DOHH2 (cell line): Measurements from ENCODE around the gene ANXA1.

Source experiments
- H3F3A ChIP-seq: fragments of 200-600 bp; sonication (generic), shearing (Covaris generic); 2 replicates; pipeline ENCODE4 v1.6.0; 2016; ENCODE audit warnings: antibody characterized with exemption, mild to moderate bottlenecking; ENCODE audit not compliant: control insufficient read depth, insufficient read depth
- H3K27ac ChIP-seq: fragments of 200-600 bp; sonication (generic); 2 replicates; pipeline ENCODE4 v1.5.1; 2014; ENCODE audit warnings: low read depth, mild to moderate bottlenecking, low read length, moderate library complexity
- H3K27me3 ChIP-seq: fragments of 200-600 bp; sonication (generic); 2 replicates; pipeline ENCODE4 v1.6.1; 2014; ENCODE audit warnings: mild to moderate bottlenecking, low read length, mixed read lengths; ENCODE audit not compliant: control insufficient read depth
- H3K36me3 ChIP-seq: fragments of 200-600 bp; sonication (generic); 2 replicates; pipeline ENCODE4 v1.6.1; 2014; ENCODE audit warnings: mild to moderate bottlenecking, low read length, moderate library complexity, mixed read lengths; ENCODE audit not compliant: control insufficient read depth
- H3K4me1 ChIP-seq: fragments of 200-600 bp; sonication (generic); 2 replicates; pipeline ENCODE4 v1.6.1; 2014; ENCODE audit warnings: mild to moderate bottlenecking, low read length, mixed read lengths; ENCODE audit not compliant: control insufficient read depth
- H3K4me2 ChIP-seq: fragments of 200-600 bp; sonication (generic); 2 replicates; pipeline ENCODE4 v1.6.0; 2014; ENCODE audit warnings: mild to moderate bottlenecking, low read length, moderate library complexity
- H3K4me3 ChIP-seq: fragments of 200-600 bp; sonication (generic); 2 replicates; pipeline ENCODE4 v1.5.1; 2014; ENCODE audit warnings: mild to moderate bottlenecking, low read length, mixed read lengths
- H3K79me2 ChIP-seq: fragments of 200-600 bp; sonication (generic); 2 replicates; pipeline ENCODE4 v1.6.1; 2014; ENCODE audit warnings: mild to moderate bottlenecking, low read length, mixed read lengths; ENCODE audit not compliant: control insufficient read depth
- H3K9me2 ChIP-seq: fragments of 200-600 bp; sonication (generic); replicated peaks from 2 replicates; pipeline ENCODE4 v1.6.1; 2014; ENCODE audit warnings: mild to moderate bottlenecking, low read length, mixed read lengths; ENCODE audit not compliant: control insufficient read depth
- H3K9me3 ChIP-seq: fragments of 200-600 bp; sonication (generic); 2 replicates; pipeline ENCODE4 v1.6.1; 2014; ENCODE audit warnings: antibody characterized with exemption, low read length, mixed read lengths; ENCODE audit not compliant: control insufficient read depth, insufficient read depth
- H4K20me1 ChIP-seq: fragments of 200-600 bp; sonication (generic); 2 replicates; pipeline ENCODE4 v1.6.0; 2014; ENCODE audit warnings: low read depth, mild to moderate bottlenecking, antibody characterized with exemption, low read length, moderate library complexity; ENCODE audit not compliant: control insufficient read depth, insufficient read depth
- CTCF ChIP-seq: fragments of 200-600 bp; sonication (generic); IDR thresholded peaks from one replicate; pipeline ENCODE4 v1.5.1; 2014; ENCODE audit warnings: antibody characterized with exemption, mild to moderate bottlenecking, low read depth, low read length; ENCODE audit not compliant: poor library complexity, severe bottlenecking
- EZH2phosphoT487 ChIP-seq: fragments of 200-600 bp; sonication (generic); IDR thresholded peaks from 2 replicates; pipeline ENCODE4 v1.6.1; 2017; ENCODE audit warnings: borderline replicate concordance, mild to moderate bottlenecking, antibody characterized with exemption, low read length, moderate library complexity, mixed read lengths

Gene ANXA1

GRCh38 chr9:73155968-73156864 is 4.6 kb downstream of the ANXA1 start:
- no peaks in the 10 kb centered on the region for H3K27me3 ChIP-seq
- H3K79me2 ChIP-seq, result no peaks in the 10 kb centered on the region
- H3K4me3 ChIP-seq, result no peak overlapping the region
- H3K4me2 ChIP-seq, result no peak overlapping the region
- H3K9me2 ChIP-seq, result no peaks in the 10 kb centered on the region
- no peaks in the 10 kb centered on the region for H4K20me1 ChIP-seq
- no peaks in the 10 kb centered on the region for H3F3A ChIP-seq
- H3K4me1 ChIP-seq, result no peaks in the 10 kb centered on the region
- no peak for TF ChIP-seq EZH2phosphoT487
- TF ChIP-seq CTCF, result no peak
- H3K9me3 ChIP-seq, result no peaks in the 10 kb centered on the region
- no peaks in the 10 kb centered on the region for H3K36me3 ChIP-seq
- H3K27ac ChIP-seq, result no peak overlapping the region

GRCh38 chr9:73156865-73157187 is 5.2 kb downstream of the ANXA1 start:
- no peaks in the 10 kb centered on the region for H3K79me2 ChIP-seq
- H3K36me3 ChIP-seq, result no peaks in the 10 kb centered on the region
- H3K4me2 ChIP-seq, result no peak overlapping the region
- no peak overlapping the region for H3K27ac ChIP-seq
- no peaks in the 10 kb centered on the region for H3K9me2 ChIP-seq
- TF ChIP-seq CTCF (no peak), EZH2phosphoT487 (no peak)
- no peaks in the 10 kb centered on the region for H3K27me3 ChIP-seq
- H3F3A ChIP-seq, result no peaks in the 10 kb centered on the region
- no peaks in the 10 kb centered on the region for H3K9me3 ChIP-seq
- H3K4me3 ChIP-seq, result no peak overlapping the region
- no peaks in the 10 kb centered on the region for H3K4me1 ChIP-seq
- no peaks in the 10 kb centered on the region for H4K20me1 ChIP-seq

- Histone ChIP-seq H3K4me1 (no peaks in the 10 kb centered on the region), H3F3A (no peaks in the 10 kb centered on the region), H3K27ac (no peak overlapping the region), H3K79me2 (no peaks in the 10 kb centered on the region), H3K9me2 (no peaks in the 10 kb centered on the region), H3K9me3 (no peaks in the 10 kb centered on the region), H3K36me3 (no peaks in the 10 kb centered on the region), H3K27me3 (no peaks in the 10 kb centered on the region), H3K4me2 (no peak overlapping the region), H4K20me1 (no peaks in the 10 kb centered on the region), H3K4me3 (no peak overlapping the region)
- no peak for TF ChIP-seq EZH2phosphoT487
- no peak for TF ChIP-seq CTCF
These were observed 6.1 kb downstream of the ANXA1 start for GRCh38 chr9:73157811-73158210.
